CD4-positive, alpha-beta T cell (primary cell): ENCODE data around the gene CDH4. TPM values are rescaled to one million over a fixed set of nuclear protein-coding genes. Genes with fewer than 3 reads are reported as not detected.

Source experiments
- ATAC-seq: fragments of 200-7000 bp; cut with Tn5 transposase; one replicate; pipeline ENCODE4 v1.10.0; 2022; ENCODE audit warnings: mild to moderate bottlenecking; ENCODE audit not compliant: poor library complexity
- CTCF ChIA-PET: fragments of 350-600 bp; sonication (Branson Sonifier 250); formaldehyde crosslinking; loops from one replicate; lab custom pipeline; 2021; ENCODE audit warnings: antibody characterized with exemption, inconsistent platforms; lab: Charles Lee
- POLR2A ChIA-PET: fragments of 350-600 bp; sonication (Branson Sonifier 250); formaldehyde crosslinking; loops from one replicate; lab custom pipeline; 2021; ENCODE audit warnings: antibody characterized with exemption, inconsistent platforms; lab: Charles Lee
- DNase-seq, 14 experiments: peaks; one replicate each; pipeline ENCODE4 v3.0.0-alpha.2; 2013 to 2020; ENCODE audit warnings: mixed read lengths in 2 of 14
- H3K27ac ChIP-seq, 2 donors: one replicate each; pipeline versions ENCODE4 v1.5.1 to v1.7.0; 2013; ENCODE audit warnings: low read length in 2 of 2, low read depth in 1 of 2, mild to moderate bottlenecking in 1 of 2
- H3K27me3 ChIP-seq, 2 experiments: 1 replicate in 1 of 2; 2 replicates in 1 of 2; pipeline versions ENCODE4 v1.6.1 to v1.7.0; 2013; ENCODE audit warnings: low read length in 2 of 2, control low read depth in 1 of 2, mild to moderate bottlenecking in 1 of 2, moderate library complexity in 1 of 2; ENCODE audit not compliant: insufficient read depth in 2 of 2, control insufficient read depth in 1 of 2
- H3K36me3 ChIP-seq: one replicate; pipeline ENCODE4 v1.6.1; 2013; ENCODE audit warnings: low read length, control low read depth; ENCODE audit not compliant: insufficient read depth
- H3K4me1 ChIP-seq: one replicate; pipeline ENCODE4 v1.6.1; 2013; ENCODE audit warnings: low read length, control low read depth; ENCODE audit not compliant: insufficient read depth
- H3K4me3 ChIP-seq: one replicate; pipeline ENCODE4 v1.5.1; 2013; ENCODE audit warnings: mild to moderate bottlenecking, low read length, moderate library complexity
- H3K9me3 ChIP-seq, 2 experiments: 1 replicate in 1 of 2; 2 replicates in 1 of 2; pipeline versions ENCODE4 v1.6.1 to v1.7.0; 2013; ENCODE audit warnings: low read length in 2 of 2, mild to moderate bottlenecking in 2 of 2, control low read depth in 1 of 2, moderate library complexity in 1 of 2; ENCODE audit not compliant: control insufficient read depth in 1 of 2, insufficient read depth in 1 of 2
- H3K27ac Mint-ChIP-seq: one replicate; pipeline ENCODE4 v1.8.0; 2020; ENCODE audit warnings: mixed read lengths
- H3K27me3 Mint-ChIP-seq: one replicate; pipeline ENCODE4 v1.8.0; 2021; ENCODE audit warnings: mixed read lengths
- H3K36me3 Mint-ChIP-seq: one replicate; pipeline ENCODE4 v1.8.0; 2021; ENCODE audit warnings: low read depth, mixed read lengths
- H3K4me1 Mint-ChIP-seq: one replicate; pipeline ENCODE4 v1.8.0; 2021; ENCODE audit warnings: low read depth, mixed read lengths
- H3K4me3 Mint-ChIP-seq: one replicate; pipeline ENCODE4 v1.8.0; 2020; ENCODE audit warnings: mild to moderate bottlenecking, mixed read lengths
- H3K9me3 Mint-ChIP-seq: one replicate; pipeline ENCODE4 v1.8.0; 2020; ENCODE audit warnings: mixed read lengths
- CTCF ChIP-seq: fragments of 200-600 bp; IDR thresholded peaks from one replicate; pipeline ENCODE4 v1.8.0; 2022; ENCODE audit warnings: antibody characterized with exemption, mild to moderate bottlenecking
- intact Hi-C, 2 experiments: fragments of 100-400 bp; cut with DNase I in 1 of 2; cut with micrococcal nuclease in 1 of 2; formaldehyde crosslinking; loops; one replicate each; pipeline versions ENCODE4 v1.15.1 to v1.9.0; 2023 to 2025; cut with DNase I, micrococcal nuclease
- total RNA-seq, 174 experiments: library from RNA in 2 of 174; stranded (reverse) in 2 of 174; gene quantifications; one replicate each; pipeline ENCODE4 v1.2.3 and lab custom pipeline; 2021 to 2026

Gene CDH4
- total RNA-seq, 2 experiments from 2014 or later, result 0.11 TPM

GRCh38 chr20:61875996-61876395 lies 623.9 kb downstream of the CDH4 start:
- ATAC-seq (no peak), DNase-seq (no peak)
- Histone ChIP-seq H3K4me1 (no peaks in the 10 kb centered on the region), H3K27ac (no peak overlapping the region), H3K36me3 (no peaks in the 10 kb centered on the region), H3K27me3 (no peaks in the 10 kb centered on the region), H3K4me3 (no peak overlapping the region), H3K9me3 (peaks cover 0 to 48% of the 10 kb centered on the region in 2 experiments)
- Mint-ChIP-seq H3K27me3 (no peaks in the 10 kb centered on the region), H3K4me1 (no peaks in the 10 kb centered on the region), H3K27ac (no peak overlapping the region), H3K4me3 (no peak overlapping the region), H3K9me3 (no peaks in the 10 kb centered on the region), H3K36me3 (no peaks in the 10 kb centered on the region)
- CTCF ChIA-PET, result no interaction called here
- intact Hi-C loops, result no loop called here
- POLR2A ChIA-PET, result no interaction called here
- no peak for TF ChIP-seq CTCF

GRCh38 chr20:61876952-61877728 lies 625.1 kb downstream of the CDH4 start:
- Histone ChIP-seq H3K4me3 (no peak overlapping the region), H3K9me3 (peaks cover 0 to 52% of the 10 kb centered on the region in 2 experiments), H3K27me3 (no peaks in the 10 kb centered on the region), H3K4me1 (no peaks in the 10 kb centered on the region), H3K36me3 (no peaks in the 10 kb centered on the region), H3K27ac (no peak overlapping the region)
- H3K27me3 Mint-ChIP-seq, result no peaks in the 10 kb centered on the region
- H3K36me3 Mint-ChIP-seq, result no peaks in the 10 kb centered on the region
- TF ChIP-seq CTCF, result no peak
- H3K27ac Mint-ChIP-seq, result no peak overlapping the region
- ChIA-PET POLR2A (no interaction called here), CTCF (no interaction called here)
- ATAC-seq, result no peak
- H3K4me3 Mint-ChIP-seq, result no peak overlapping the region
- no peaks in the 10 kb centered on the region for H3K4me1 Mint-ChIP-seq
- intact Hi-C loops, result no loop called here
- DNase-seq, result no peak
- no peaks in the 10 kb centered on the region for H3K9me3 Mint-ChIP-seq

- no peak for DNase-seq
- Mint-ChIP-seq H3K27ac (no peak overlapping the region), H3K4me1 (no peaks in the 10 kb centered on the region), H3K4me3 (no peak overlapping the region), H3K27me3 (no peaks in the 10 kb centered on the region), H3K36me3 (no peaks in the 10 kb centered on the region), H3K9me3 (no peaks in the 10 kb centered on the region)
- TF ChIP-seq CTCF, result no peak
- Histone ChIP-seq H3K27me3 (no peaks in the 10 kb centered on the region), H3K9me3 (peaks cover 0 to 50% of the 10 kb centered on the region in 2 experiments), H3K4me3 (no peak overlapping the region), H3K4me1 (no peaks in the 10 kb centered on the region), H3K36me3 (no peaks in the 10 kb centered on the region), H3K27ac (no peak overlapping the region)
- ChIA-PET CTCF (no interaction called here), POLR2A (no interaction called here)
- ATAC-seq, result no peak
- intact Hi-C loops, result no loop called here
These were observed 625.9 kb downstream of the CDH4 start for GRCh38 chr20:61877776-61878477.
